Osteoblast (primary cell): ENCODE data around the gene KLHL7. TPM values are rescaled to one million over a fixed set of nuclear protein-coding genes. Genes with fewer than 3 reads are reported as not detected.
A peak's percentile ranks its signal among the peaks of the same experiment; 100 is the strongest.

Experiments
- DNase-seq: peaks from one replicate; pipeline ENCODE4 v3.0.0; 2011; ENCODE audit warnings: low spot score, mixed read lengths; ENCODE audit not compliant: insufficient read length; ENCODE audit errors: missing footprints
- H2AFZ ChIP-seq: 2 replicates; pipeline ENCODE4 v1.6.0; 2011; ENCODE audit warnings: mild to moderate bottlenecking, low read length
- H3K27ac ChIP-seq: 2 replicates; pipeline ENCODE4 v1.5.1; 2011; ENCODE audit warnings: mild to moderate bottlenecking, low read depth, low read length, moderate library complexity
- H3K27me3 ChIP-seq: 2 replicates; pipeline ENCODE4 v1.6.0; 2012; ENCODE audit warnings: mild to moderate bottlenecking, control low read depth, inconsistent platforms, low read length, moderate library complexity; ENCODE audit not compliant: insufficient read depth
- H3K36me3 ChIP-seq: 2 replicates; pipeline ENCODE4 v1.5.1; 2011; ENCODE audit warnings: mild to moderate bottlenecking, low read length, control low read depth, moderate library complexity; ENCODE audit not compliant: insufficient read depth
- H3K4me1 ChIP-seq: 2 replicates; pipeline ENCODE4 v1.5.1; 2011; ENCODE audit warnings: mild to moderate bottlenecking, low read length, control low read depth, moderate library complexity; ENCODE audit not compliant: insufficient read depth
- H3K4me2 ChIP-seq: 2 replicates; pipeline ENCODE4 v1.6.0; 2011; ENCODE audit warnings: mild to moderate bottlenecking, low read length; ENCODE audit not compliant: insufficient read depth
- H3K4me3 ChIP-seq: fragments of 200-600 bp; sonication (generic); 3 replicates; pipeline ENCODE4 v1.5.1; 2012; ENCODE audit warnings: mild to moderate bottlenecking, low read length, inconsistent platforms; ENCODE audit not compliant: insufficient read depth
- H3K79me2 ChIP-seq: 2 replicates; pipeline ENCODE4 v1.6.0; 2012; ENCODE audit warnings: mild to moderate bottlenecking, low read length, control low read depth, inconsistent platforms; ENCODE audit not compliant: insufficient read depth
- H3K9me3 ChIP-seq: 2 replicates; pipeline ENCODE4 v1.5.1; 2011; ENCODE audit warnings: low read depth, low read length, control low read depth
- H4K20me1 ChIP-seq: 2 replicates; pipeline ENCODE4 v1.6.0; 2012; ENCODE audit warnings: mild to moderate bottlenecking, low read length, control low read depth; ENCODE audit not compliant: insufficient read depth
- CTCF ChIP-seq: IDR thresholded peaks from 2 replicates; pipeline ENCODE4 v1.5.1; 2011; ENCODE audit warnings: mild to moderate bottlenecking, low read depth, low read length, moderate library complexity; ENCODE audit errors: extremely low read depth
- total RNA-seq: library from RNA; depleted of rRNA; stranded (reverse); fragments of >200 nt; gene quantifications from 2 replicates; pipeline ENCODE4 v1.2.3, GENCODE V29; 2012

The KLHL7 gene
- total RNA-seq, 1 donor, result 44.2 TPM

DNA sequence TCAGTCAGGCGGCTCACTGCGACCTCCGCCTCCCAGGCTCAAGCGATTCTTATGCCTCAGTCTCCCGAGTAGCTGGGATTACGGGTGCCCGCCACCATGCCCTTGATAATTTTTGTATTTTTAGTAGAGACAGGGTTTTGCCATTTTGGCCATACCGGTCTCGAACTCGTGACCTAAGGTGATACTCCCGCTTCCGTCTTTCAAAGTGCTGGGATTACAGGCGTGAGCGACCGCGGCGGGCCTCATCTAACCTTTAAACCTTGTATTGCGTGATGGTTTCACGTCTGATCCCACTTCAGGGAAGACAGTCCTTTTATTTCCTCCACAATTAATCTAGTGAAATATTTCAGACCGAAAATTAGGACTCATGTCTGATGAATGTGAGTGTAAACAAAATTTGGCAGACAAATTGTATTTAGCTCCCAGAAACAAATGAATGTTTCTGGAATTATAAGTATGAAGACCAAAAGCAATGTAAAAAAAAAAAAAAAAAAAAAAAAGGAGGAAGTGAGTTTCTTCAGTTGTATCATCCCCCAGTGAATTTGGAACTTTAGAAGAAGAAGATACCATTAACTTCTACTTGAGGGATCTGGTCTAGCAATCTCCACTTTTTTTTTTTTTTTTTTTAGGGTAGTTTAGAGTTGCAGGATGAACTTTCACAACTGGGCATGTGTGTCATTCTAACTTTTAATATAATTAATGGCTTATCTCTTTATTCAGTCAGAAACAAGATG is 77.9 kb downstream of the KLHL7 start:
- Histone ChIP-seq H3K36me3 (peaks cover 27% of the 10 kb centered on the region), H3K4me2 (peak overlapping the region; percentile 96), H3K27ac (no peak overlapping the region), H3K4me1 (peaks cover 10% of the 10 kb centered on the region), H3K9me3 (no peaks in the 10 kb centered on the region), H3K27me3 (no peaks in the 10 kb centered on the region), H3K4me3 (peak overlapping the region; percentile 84), H2AFZ (no peak overlapping the region), H4K20me1 (peaks cover 3% of the 10 kb centered on the region), H3K79me2 (peaks cover 44% of the 10 kb centered on the region)
- no peak for TF ChIP-seq CTCF
- no peak for DNase-seq

DNA sequence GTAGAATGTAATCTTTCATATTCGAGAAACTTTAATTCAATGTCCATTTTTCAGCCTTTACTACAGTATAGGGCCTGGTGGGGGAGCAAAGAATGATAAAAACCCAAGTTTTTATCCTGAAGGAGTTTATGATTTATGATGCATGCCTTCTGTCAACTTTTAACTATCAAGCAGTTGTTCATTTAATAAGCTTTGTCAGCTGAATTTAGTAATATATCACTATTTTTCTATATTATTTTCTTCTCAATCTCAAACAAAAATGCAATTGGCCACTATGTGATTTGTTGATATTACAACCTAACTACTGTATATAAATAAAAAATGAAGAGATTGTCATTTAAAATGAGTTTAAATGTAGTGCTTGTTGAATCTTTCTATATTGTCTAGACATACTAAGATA is 78.7 kb downstream of the KLHL7 start:
- H3K79me2 ChIP-seq, result peaks cover 51% of the 10 kb centered on the region
- H3K4me2 ChIP-seq, result no peak overlapping the region
- H3K27ac ChIP-seq, result no peak overlapping the region
- H3K36me3 ChIP-seq, result peaks cover 35% of the 10 kb centered on the region
- H2AFZ ChIP-seq, result no peak overlapping the region
- no peak for TF ChIP-seq CTCF
- H4K20me1 ChIP-seq, result peaks cover 3% of the 10 kb centered on the region
- no peak for DNase-seq
- H3K4me1 ChIP-seq, result peaks cover 10% of the 10 kb centered on the region
- no peaks in the 10 kb centered on the region for H3K9me3 ChIP-seq
- no peak overlapping the region for H3K4me3 ChIP-seq
- H3K27me3 ChIP-seq, result no peaks in the 10 kb centered on the region

GRCh38 chr7:23184709-23185359 is 79.2 kb downstream of the KLHL7 start:
- peaks cover 38% of the 10 kb centered on the region for H3K36me3 ChIP-seq
- no peaks in the 10 kb centered on the region for H3K27me3 ChIP-seq
- peak; percentile 86 for DNase-seq
- peak; percentile 72 for TF ChIP-seq CTCF
- no peak overlapping the region for H3K27ac ChIP-seq
- H3K9me3 ChIP-seq, result no peaks in the 10 kb centered on the region
- no peak overlapping the region for H2AFZ ChIP-seq
- H3K79me2 ChIP-seq, result peaks cover 53% of the 10 kb centered on the region
- no peak overlapping the region for H3K4me3 ChIP-seq
- no peak overlapping the region for H3K4me2 ChIP-seq
- H4K20me1 ChIP-seq, result peaks cover 3% of the 10 kb centered on the region
- H3K4me1 ChIP-seq, result peaks cover 10% of the 10 kb centered on the region

- Histone ChIP-seq H3K79me2 (peaks cover 58% of the 10 kb centered on the region), H3K27me3 (no peaks in the 10 kb centered on the region), H3K4me2 (no peak overlapping the region), H3K4me1 (peaks cover 10% of the 10 kb centered on the region), H4K20me1 (peaks cover 3% of the 10 kb centered on the region), H3K36me3 (peaks cover 43% of the 10 kb centered on the region), H3K9me3 (no peaks in the 10 kb centered on the region), H3K4me3 (no peak overlapping the region), H2AFZ (no peak overlapping the region), H3K27ac (no peak overlapping the region)
- no peak for DNase-seq
- no peak for TF ChIP-seq CTCF
These were observed 80.4 kb downstream of the KLHL7 start for GRCh38 chr7:23185980-23186379.
